Stomach smooth muscle (tissue), 2 donors: Measurements from ENCODE around the gene HLA-DRA.

ENCODE experiments used
- H3K27ac ChIP-seq: one replicate; pipeline ENCODE4 v1.7.0; 2013; ENCODE audit warnings: mild to moderate bottlenecking, low read length, inconsistent platforms
- H3K27me3 ChIP-seq, 2 donors: one replicate each; pipeline ENCODE4 v1.7.0; 2013; ENCODE audit warnings: low read length in 2 of 2; ENCODE audit not compliant: insufficient read depth in 2 of 2, control insufficient read depth in 1 of 2
- H3K36me3 ChIP-seq, 2 donors: one replicate each; pipeline ENCODE4 v1.7.0; 2013; ENCODE audit warnings: low read length in 2 of 2; ENCODE audit not compliant: control insufficient read depth in 2 of 2, insufficient read depth in 2 of 2
- H3K4me1 ChIP-seq: one replicate; pipeline ENCODE4 v1.7.0; 2013; ENCODE audit warnings: low read length; ENCODE audit not compliant: control insufficient read depth, insufficient read depth
- H3K4me3 ChIP-seq, 2 donors: one replicate each; pipeline ENCODE4 v1.7.0; 2013; ENCODE audit warnings: low read length in 2 of 2
- H3K9ac ChIP-seq, 2 donors: one replicate each; pipeline ENCODE4 v1.7.0; 2013; ENCODE audit warnings: low read length in 2 of 2, mild to moderate bottlenecking in 1 of 2
- H3K9me3 ChIP-seq, 2 donors: one replicate each; pipeline ENCODE4 v1.7.0; 2013; ENCODE audit warnings: low read length in 2 of 2; ENCODE audit not compliant: control insufficient read depth in 2 of 2
- donor health status: healthy.
- donor health status: Pancreatic carcinoma.

The HLA-DRA gene

DNA sequence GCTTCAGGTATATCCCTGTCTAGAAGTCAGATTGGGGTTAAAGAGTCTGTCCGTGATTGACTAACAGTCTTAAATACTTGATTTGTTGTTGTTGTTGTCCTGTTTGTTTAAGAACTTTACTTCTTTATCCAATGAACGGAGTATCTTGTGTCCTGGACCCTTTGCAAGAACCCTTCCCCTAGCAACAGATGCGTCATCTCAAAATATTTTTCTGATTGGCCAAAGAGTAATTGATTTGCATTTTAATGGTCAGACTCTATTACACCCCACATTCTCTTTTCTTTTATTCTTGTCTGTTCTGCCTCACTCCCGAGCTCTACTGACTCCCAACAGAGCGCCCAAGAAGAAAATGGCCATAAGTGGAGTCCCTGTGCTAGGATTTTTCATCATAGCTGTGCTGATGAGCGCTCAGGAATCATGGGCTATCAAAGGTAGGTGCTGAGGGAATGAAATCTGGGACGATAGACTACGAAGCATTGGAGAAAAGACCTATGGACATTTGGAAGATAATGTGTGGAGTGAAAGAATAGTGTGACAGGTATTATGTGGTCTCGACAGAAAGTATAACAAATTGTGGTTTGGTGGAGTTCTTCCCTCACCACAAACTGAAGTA is at the start of gene HLA-DRA:
Gene HLA-DRA (plus strand): TSS at position 286 of the 613 bp plus-strand sequence. CDS start 64 bp downstream, at position 350.
- Histone ChIP-seq H3K4me3 (peak within 1 kb of the TSS in 1 of 2 donors; percentile 57), H3K36me3 (no peaks in the 10 kb centered on the region), H3K27ac (no peak within 1 kb of the TSS), H3K9ac (peak within 1 kb of the TSS in 1 of 2 donors; percentile 23), H3K4me1 (no peaks in the 10 kb centered on the region), H3K27me3 (peaks cover 0 to 4% of the 10 kb centered on the region in 2 donors), H3K9me3 (no peaks in the 10 kb centered on the region)

DNA sequence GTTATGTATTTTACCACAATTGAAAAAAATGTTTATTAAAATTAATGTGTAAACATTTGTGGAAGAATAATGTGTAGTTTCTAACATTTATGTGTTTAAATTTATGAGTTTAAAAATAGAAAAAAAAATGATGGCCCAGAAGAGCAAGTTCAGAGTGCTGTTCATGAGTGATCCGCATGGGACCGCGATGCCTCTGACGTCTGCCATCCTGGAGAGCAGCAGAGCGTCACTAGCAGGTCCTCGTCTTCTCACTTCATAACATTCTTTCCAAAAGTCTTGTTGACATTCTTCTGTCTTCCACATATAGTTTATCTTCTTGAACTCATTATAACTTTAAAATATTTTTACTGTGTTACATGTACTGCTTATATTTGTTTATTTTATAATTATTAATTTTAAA is 48.2 kb upstream of the HLA-DRA start:
- no peak overlapping the region for H3K4me3 ChIP-seq
- no peaks in the 10 kb centered on the region for H3K4me1 ChIP-seq
- H3K9ac ChIP-seq = no peak overlapping the region
- H3K36me3 ChIP-seq = no peaks in the 10 kb centered on the region
- H3K27ac ChIP-seq = no peak overlapping the region
- H3K27me3 ChIP-seq = peaks cover 3 to 6% of the 10 kb centered on the region in 2 donors
- no peaks in the 10 kb centered on the region for H3K9me3 ChIP-seq

DNA sequence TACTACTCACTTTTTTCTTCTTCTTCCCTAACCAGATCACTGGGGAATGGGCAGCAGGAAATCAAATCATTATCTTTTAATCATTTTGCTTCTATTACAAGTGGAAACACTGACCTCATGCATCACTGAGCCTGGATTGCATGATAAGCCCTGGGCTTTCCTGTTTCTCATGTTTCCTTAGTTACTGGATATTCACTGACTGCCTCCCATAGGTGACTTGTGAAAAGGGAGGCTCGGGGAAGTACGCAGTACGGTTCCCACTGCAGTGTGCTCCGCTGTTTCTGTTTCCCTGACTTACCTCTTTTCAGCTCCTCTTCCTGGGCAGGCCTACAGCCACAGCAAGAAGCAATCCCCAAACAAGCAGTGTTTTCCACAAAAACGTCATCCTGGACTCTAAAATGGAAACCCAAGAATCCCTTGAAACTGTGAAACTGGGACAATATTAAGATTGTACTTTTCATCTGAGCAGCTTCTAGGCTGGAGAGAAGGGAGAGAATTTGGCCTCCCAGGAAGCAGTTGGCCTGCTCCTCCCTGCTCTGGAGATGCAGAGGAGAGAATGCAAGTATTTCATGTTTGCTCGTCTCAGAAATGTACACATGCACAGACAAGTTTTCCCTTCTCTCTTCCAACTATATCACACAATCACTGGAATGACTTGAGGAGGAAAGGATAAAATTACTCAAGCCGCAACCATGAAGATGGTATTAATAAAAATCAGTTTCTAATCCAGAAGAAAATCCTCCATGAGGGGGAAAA is 45.8 kb upstream of the HLA-DRA start:
- H3K27me3 ChIP-seq = peaks cover 3 to 6% of the 10 kb centered on the region in 2 donors
- H3K27ac ChIP-seq = no peak overlapping the region
- H3K4me1 ChIP-seq = no peaks in the 10 kb centered on the region
- no peaks in the 10 kb centered on the region for H3K36me3 ChIP-seq
- H3K9me3 ChIP-seq = no peaks in the 10 kb centered on the region
- H3K4me3 ChIP-seq = no peak overlapping the region
- H3K9ac ChIP-seq = no peak overlapping the region

DNA sequence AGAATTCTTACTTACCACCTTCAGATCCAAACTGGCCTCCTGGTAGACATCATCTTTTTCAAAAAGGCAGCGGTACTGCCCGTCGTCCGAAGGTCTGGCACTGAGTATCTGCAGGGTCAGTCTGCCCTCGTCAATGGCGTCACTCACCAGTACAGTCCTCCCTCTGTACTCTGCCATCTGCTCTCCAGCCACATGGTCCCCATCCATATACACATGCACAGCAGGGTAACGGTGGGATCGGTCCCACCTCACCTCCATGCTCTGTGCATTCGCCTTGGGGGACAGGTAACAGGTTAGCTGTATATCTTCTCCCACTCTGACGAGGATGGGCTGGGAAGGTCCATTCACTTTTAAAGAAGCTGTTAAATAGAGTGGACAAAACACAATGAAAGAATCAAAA is 43.7 kb upstream of the HLA-DRA start:
- Histone ChIP-seq H3K27ac (no peak overlapping the region), H3K27me3 (peaks cover 6 to 10% of the 10 kb centered on the region in 2 donors), H3K4me1 (no peaks in the 10 kb centered on the region)

DNA sequence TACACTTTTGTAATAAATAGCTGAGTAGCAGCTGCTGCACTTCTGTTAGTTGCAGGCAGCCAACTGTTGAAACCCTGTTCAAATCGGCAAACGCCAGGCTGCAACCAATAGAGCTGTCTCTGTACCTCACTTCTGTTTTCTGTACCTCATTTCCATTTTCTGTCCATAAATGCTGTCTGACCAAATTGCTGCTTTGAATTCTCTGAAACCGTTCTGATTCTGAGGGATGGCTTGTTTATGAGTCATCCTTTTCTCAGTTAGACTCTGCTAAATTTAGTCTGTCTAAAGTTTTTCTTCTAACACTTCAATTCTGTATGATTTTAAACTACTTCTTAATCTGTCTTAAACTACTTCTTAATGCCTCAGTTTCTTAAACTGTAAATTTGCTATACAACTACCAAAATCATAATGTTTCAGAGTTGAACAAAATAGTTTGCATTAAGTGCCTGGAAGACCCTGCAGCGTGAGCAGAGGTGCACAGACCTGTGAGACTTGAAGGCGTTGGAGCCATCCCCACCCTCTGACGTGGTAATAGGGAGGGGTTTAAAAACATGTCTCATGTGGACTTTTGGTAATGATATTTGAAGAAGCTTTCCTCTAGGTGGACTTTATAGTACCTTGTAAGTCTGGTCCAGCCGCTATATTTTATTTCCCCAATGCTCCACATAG is 42.3 kb upstream of the HLA-DRA start:
- H3K4me1 ChIP-seq = no peaks in the 10 kb centered on the region
- H3K4me3 ChIP-seq = no peak overlapping the region
- H3K9me3 ChIP-seq = no peaks in the 10 kb centered on the region
- H3K9ac ChIP-seq = no peak overlapping the region
- H3K27ac ChIP-seq = no peak overlapping the region
- H3K36me3 ChIP-seq = no peaks in the 10 kb centered on the region
- peaks cover 6 to 12% of the 10 kb centered on the region in 2 donors for H3K27me3 ChIP-seq

More for the DNA sequence above, 43.7 kb upstream of the HLA-DRA start:
- H3K9me3 ChIP-seq = no peaks in the 10 kb centered on the region
- H3K4me3 ChIP-seq = no peak overlapping the region
- H3K9ac ChIP-seq = no peak overlapping the region
- no peaks in the 10 kb centered on the region for H3K36me3 ChIP-seq

DNA sequence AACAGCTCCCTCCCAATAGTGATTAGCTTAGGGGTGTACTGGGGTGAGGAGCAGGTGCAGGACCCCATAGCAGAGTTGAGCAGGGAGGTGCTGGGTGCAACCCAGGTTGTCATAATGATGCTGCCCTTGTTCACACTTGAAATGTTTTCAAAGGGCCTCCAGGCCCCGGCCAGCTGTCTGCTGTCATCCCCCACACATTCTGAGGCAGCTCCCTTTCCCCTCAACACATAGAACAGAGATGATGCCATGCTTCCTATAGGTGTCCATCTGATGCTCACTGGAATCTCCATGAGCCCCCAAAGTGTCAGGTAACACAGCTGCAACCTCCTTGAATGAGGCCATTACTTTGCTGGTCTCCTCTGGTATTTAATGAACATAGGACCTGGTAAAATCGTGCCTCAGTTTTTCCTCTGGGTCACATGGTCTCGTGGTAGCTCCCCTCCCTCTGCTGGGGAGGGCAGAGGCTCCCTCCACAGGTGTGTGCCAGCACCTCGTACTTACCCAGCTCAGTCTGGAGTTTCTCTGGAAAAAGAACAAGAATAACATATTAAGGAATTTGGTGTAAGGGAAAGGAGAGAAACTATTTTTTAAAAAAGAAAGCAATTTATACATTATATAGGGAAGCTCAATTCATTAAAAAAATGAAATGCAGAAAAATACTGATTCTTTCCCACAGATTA is 38.3 kb upstream of the HLA-DRA start:
- no peak overlapping the region for H3K27ac ChIP-seq

DNA sequence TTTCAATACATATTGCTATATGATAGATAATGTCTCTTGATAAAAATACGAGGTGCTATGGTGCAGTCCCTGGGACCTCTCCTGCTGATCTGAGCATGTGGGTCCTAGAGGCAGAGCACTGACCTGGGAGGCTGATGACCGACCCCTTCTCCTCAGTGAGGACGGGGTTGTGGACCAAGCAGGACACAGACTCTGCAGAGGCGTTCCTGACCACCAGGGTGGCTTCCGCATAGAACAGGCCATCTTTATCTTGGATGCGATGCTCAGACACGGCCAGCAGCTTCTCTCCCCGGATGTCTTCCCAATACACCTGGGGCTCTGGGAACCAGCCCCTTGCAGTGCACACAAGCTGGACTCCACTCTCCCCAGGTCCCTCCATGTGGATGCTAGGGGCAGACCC is 36.9 kb upstream of the HLA-DRA start:
- H3K4me1 ChIP-seq = no peaks in the 10 kb centered on the region
- H3K4me3 ChIP-seq = no peak overlapping the region
- H3K9me3 ChIP-seq = no peaks in the 10 kb centered on the region
- no peak overlapping the region for H3K9ac ChIP-seq
- peaks cover 25 to 31% of the 10 kb centered on the region in 2 donors for H3K27me3 ChIP-seq
- no peak overlapping the region for H3K27ac ChIP-seq
- H3K36me3 ChIP-seq = no peaks in the 10 kb centered on the region

More for the DNA sequence above, 38.3 kb upstream of the HLA-DRA start:
- H3K9me3 ChIP-seq = no peaks in the 10 kb centered on the region
- H3K9ac ChIP-seq = no peak overlapping the region
- no peak overlapping the region for H3K4me3 ChIP-seq
- H3K27me3 ChIP-seq = peaks cover 25% of the 10 kb centered on the region in 2 donors
- no peaks in the 10 kb centered on the region for H3K4me1 ChIP-seq
- H3K36me3 ChIP-seq = no peaks in the 10 kb centered on the region

DNA sequence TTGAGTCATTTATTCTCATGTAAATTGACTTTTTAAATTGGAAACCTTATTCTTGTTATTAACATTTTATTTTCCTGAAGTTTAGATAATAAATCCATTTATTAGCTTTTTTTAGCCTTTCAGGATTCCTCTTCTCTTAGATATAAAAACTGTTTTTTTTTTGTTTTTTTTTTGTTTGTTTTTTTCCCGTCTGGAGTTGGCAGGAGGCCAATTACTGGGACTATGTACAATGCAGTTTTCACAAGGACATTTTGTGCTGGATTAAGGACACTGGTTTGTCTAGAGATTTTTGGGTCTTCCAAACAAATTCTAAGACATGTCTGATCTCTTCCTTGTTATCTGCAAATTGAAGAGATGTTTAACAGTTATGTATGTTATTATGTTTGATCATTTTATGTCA is 34.0 kb upstream of the HLA-DRA start:
- H3K9ac ChIP-seq = no peak overlapping the region
- no peak overlapping the region for H3K4me3 ChIP-seq
- H3K36me3 ChIP-seq = no peaks in the 10 kb centered on the region
- H3K27me3 ChIP-seq = peaks cover 28 to 33% of the 10 kb centered on the region in 2 donors
- H3K4me1 ChIP-seq = no peaks in the 10 kb centered on the region
- H3K27ac ChIP-seq = no peak overlapping the region
- H3K9me3 ChIP-seq = no peaks in the 10 kb centered on the region

DNA sequence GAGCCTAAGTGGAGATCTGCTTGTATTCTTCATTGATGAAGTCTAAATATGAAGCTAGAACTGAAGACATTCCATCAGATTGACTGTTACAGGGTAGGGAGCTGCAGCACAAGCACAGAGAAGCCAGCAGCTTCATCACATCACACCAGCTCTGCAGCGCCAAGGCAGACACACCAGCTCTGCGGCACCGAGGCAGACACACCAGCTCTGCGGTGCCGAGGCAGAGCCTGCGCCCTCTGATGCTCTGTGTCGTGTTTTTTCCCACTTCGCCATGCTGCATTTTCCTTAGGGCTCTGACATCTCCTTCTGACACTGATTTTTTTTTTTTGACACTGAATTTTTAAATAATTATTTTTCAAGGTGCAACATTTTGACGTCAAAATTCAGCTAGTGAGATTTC is 33.5 kb upstream of the HLA-DRA start:
- Histone ChIP-seq H3K9me3 (no peaks in the 10 kb centered on the region), H3K4me3 (no peak overlapping the region), H3K27ac (no peak overlapping the region), H3K4me1 (no peaks in the 10 kb centered on the region), H3K9ac (no peak overlapping the region), H3K27me3 (peaks cover 28 to 32% of the 10 kb centered on the region in 2 donors), H3K36me3 (no peaks in the 10 kb centered on the region)

DNA sequence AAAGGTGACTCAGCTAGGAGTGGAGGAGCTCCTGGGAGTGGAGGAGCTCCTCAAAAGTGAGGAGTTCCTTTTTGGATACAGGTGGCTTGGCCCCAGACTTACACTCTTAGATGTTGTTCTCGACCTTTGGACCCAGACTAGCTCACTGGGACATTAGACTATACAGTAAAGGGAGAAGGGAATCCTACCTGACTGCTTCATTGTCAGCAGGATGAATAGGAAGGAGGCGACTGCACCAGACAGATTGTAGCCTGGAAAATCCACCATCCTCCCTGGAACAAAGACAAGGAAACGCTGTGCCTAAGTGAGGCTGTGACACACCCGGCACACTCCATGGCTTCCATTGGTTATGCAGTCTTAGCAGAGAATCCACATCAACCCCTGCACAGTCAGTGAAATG is 32.8 kb upstream of the HLA-DRA start, which contains the start of gene BTNL2:
Gene BTNL2 (minus strand): TSS at position 325 of the 400 bp plus-strand sequence. CDS start 58 bp downstream, at position 267.
- H3K9ac ChIP-seq = no peak within 1 kb of the TSS
- no peaks in the 10 kb centered on the region for H3K36me3 ChIP-seq
- peaks cover 31 to 35% of the 10 kb centered on the region in 2 donors for H3K27me3 ChIP-seq
- no peak within 1 kb of the TSS for H3K4me3 ChIP-seq
- no peak within 1 kb of the TSS for H3K27ac ChIP-seq
- no peaks in the 10 kb centered on the region for H3K9me3 ChIP-seq
- no peaks in the 10 kb centered on the region for H3K4me1 ChIP-seq
